Bone marrow (tissue), 2 donors: ENCODE results near the gene FAR1.
"Not testable (repeated sequence)": the region's sequence is repeated elsewhere in the genome, so short reads cannot be mapped to it uniquely, and the experiment has no call there.

Experiments
- DNase-seq, 2 donors: peaks; one replicate each; lab custom pipeline; 2025; lab: John Stamatoyannopoulos, UW

FAR1 gene

GRCh38 chr11:13705710-13706109 is 37.2 kb downstream of the FAR1 start:
- DNase-seq, result no peak

- DNase-seq, result no peak
Measured at GRCh38 chr11:13713982-13714381, 45.5 kb downstream of the FAR1 start.

DNA sequence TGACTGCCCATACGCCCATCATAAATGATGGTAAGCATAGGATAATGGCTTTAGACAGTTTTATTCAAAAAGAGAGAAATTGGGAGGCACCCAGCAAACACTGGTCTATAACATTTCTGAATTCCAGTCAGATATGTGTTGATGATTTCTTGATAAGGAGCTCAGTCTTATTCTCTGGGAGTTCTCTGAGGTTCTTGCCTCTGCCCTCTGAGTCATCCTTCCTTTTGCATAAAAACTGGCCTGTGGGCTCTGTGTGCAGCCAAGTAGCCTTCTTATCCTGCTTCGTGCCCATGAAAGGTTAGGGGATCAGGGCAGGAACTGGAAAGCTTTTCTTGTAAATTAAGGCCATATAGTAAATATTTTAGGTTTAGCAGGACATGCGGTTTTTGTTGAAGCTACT is 48.9 kb downstream of the FAR1 start:
- no peak for DNase-seq

DNA sequence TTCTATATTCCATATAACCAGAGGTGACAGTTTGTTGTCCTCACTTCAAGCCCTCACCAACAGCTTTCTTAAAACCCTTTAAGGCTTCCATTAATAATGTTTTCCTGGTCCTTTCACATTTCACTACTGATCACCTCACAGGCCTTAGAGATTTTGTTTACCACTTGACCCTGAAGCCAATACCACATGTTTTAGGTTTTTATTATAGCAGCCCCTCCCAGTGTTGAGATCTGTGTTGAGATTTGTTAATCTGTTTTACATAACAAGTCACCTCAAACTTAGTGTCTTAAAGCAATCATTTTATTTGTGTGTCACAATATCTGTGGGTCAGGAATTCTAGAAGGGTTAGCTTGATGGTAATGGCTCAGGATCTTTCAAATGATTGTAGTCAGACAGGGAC is 49.9 kb downstream of the FAR1 start:
- DNase-seq, result no peak

DNA sequence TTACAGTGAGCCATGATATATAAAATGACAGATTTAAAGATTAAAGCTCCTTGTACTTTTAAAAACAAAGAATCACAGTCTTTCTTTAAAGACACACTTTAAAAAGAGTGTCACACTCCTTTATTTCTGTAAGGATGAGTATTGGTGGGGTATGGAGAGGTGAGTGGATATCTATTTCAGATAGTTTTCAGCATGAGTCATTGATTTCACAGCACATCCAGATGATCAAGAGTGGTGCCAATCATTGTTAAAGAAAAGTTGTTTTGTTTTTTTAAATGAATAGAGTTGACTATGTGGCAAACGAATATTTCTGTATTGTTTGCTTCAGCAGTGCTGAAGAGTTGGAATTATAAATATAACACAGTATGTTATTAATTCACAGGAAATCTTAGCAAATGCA is 52.5 kb downstream of the FAR1 start:
- DNase-seq, result no peak

- DNase-seq, result no peak
Measured at GRCh38 chr11:13721760-13722159, 53.3 kb downstream of the FAR1 start.

GRCh38 chr11:13726456-13726855 is 58.0 kb downstream of the FAR1 start:
- DNase-seq, result no peak

DNA sequence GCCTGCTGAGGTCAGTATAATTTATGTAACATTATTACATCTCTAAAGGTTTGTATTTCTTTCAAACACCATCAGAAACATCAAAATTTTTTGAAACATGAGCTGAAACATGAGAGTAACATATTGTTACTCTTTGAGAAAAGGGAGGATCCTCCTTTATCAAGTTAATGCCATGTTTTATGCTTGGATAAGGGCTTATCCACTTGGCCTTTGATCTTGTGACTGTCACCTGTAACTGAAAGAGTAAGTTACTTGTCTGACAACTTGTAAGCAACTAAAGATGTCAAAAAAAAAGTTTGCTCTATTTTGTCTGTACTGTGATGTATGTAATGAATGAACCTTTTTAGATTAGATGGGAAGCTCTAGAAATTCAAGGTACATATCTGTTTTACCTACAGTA is 59.6 kb downstream of the FAR1 start:
- no peak for DNase-seq

DNA sequence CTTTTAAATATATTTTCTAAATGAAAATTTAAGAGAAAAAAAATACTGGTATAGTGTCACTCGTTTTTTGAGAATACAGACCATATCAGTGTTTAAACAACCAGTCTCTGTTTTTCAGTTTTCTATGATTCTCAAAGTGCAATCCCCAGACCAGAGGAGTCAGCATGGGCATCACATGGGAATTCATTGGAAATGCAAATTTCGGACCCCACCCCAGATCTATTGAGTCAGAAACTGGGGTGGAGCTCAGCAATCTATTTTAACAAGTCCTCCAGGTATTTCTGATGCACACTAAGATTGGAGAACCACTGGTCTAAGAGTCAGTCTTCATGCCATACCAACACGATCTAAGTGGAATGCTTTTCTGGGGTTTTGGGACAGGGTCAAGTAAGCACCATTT is 66.1 kb downstream of the FAR1 start:
- no peak for DNase-seq

- peak in 1 of 2 donors; percentile 35 for DNase-seq
Measured at GRCh38 chr11:13745165-13745564, 76.7 kb downstream of the FAR1 start.

GRCh38 chr11:13753316-13753715 is 84.8 kb downstream of the FAR1 start:
- DNase-seq, result not testable (repeated sequence)

DNA sequence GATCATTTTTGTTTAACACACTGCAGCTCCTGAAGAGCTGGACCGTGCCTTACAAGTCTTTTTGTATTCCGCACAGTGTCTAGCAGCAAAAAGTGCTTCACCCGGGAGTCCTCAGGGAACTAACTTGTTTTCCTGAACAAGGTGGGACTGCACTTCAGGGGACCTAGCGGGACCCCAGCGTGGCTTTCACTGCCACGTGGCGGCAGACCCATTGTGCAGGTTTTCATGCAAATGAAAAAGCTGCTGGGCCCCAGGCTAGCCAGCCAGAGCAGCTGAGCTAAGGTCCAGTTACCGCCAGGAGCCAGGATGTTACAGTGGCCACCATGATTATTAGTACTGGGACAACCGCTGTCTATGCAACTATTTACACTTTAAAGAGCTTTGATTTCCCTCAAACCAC is 90.6 kb downstream of the FAR1 start:
- DNase-seq, result no peak

- DNase-seq, result no peak
Measured at GRCh38 chr11:13760115-13760514, 91.6 kb downstream of the FAR1 start.

GRCh38 chr11:13761250-13761649 is 92.8 kb downstream of the FAR1 start:
- no peak for DNase-seq

DNA sequence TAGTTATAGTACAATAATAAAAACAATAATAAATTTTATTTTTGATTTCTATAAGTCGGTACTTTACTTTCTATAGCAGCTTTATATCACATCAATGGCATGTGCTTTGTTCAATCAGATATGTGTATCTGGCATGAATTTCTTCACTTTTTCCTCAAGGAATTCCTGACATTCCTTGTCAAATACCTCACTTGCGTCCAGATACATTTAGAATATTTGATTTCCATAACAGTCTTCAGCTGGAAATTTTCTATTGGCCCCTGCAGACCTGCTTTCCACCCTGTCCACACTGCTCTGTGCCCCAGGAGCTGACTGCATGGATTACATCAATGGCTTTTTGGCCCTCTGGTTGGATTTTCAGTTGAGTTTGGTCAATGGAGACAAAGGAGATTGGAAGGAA is 93.2 kb downstream of the FAR1 start:
- no peak for DNase-seq

- no peak for DNase-seq
Measured at GRCh38 chr11:13762718-13763117, 94.2 kb downstream of the FAR1 start.

- no peak for DNase-seq
Measured at GRCh38 chr11:13763341-13763740, 94.9 kb downstream of the FAR1 start.

GRCh38 chr11:13765886-13766285 is 97.4 kb downstream of the FAR1 start:
- DNase-seq, result no peak

DNA sequence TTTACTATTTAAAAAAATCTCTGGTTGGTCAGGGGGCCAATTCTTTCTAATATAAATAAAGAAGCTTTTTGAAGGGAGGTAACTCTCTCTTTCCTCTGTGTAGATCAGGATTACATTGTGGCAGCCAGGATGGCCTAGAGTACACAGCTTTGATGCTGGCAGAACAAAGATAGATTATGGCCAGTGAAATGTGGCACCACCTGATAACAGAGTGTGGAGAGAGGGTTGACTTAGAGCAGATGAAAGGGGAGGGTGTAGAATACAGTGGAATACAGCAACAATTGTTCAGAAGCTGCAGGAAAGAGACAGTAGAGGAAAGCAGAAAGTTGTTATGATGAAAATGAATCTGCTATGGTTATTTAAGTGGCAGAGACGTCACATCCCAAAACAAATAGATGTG is 99.0 kb downstream of the FAR1 start:
- no peak for DNase-seq

DNA sequence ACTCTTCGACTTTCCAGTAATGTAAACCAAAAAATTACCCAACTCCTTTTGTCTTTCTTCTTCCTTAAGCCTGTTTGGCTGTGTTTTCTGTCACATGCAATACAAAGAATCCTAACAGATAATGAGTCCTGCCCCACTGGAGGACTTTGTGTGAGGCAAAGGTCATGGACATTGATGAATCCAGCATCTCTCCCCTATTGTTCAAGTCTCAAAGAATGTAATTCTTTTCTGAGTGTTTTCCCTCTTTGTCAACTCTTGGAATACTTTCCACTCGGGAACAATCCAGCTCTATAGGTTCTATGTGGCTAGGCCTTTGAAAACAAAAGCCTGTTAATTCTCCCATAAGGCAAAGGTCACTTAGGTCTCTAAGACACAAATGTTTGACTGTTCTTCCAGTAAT is 100.7 kb downstream of the FAR1 start:
- no peak for DNase-seq

GRCh38 chr11:13771151-13771550 is 102.7 kb downstream of the FAR1 start:
- DNase-seq, result no peak

GRCh38 chr11:13772223-13773046 is 104.0 kb downstream of the FAR1 start:
- peak in 1 of 2 donors; percentile 57 for DNase-seq

DNA sequence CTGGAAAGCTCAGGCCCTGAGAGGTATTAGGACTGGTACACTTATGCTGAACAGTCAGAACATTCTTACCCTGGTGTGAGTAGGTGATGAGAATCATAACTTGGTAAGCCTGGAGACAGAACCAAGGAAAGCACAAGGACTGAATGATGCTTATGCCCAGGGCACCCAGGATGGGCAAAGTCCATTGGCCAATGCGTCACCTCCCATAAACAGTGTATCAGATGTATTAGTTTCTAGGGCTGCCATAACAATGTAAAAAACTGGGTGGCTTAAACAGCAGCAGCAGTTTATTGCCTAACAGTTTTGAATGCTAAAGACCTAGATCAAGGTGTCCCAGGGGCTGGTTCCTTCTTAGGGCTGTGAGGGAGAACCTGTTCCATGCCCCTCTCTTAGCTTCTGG is 107.0 kb downstream of the FAR1 start:
- no peak for DNase-seq

DNA sequence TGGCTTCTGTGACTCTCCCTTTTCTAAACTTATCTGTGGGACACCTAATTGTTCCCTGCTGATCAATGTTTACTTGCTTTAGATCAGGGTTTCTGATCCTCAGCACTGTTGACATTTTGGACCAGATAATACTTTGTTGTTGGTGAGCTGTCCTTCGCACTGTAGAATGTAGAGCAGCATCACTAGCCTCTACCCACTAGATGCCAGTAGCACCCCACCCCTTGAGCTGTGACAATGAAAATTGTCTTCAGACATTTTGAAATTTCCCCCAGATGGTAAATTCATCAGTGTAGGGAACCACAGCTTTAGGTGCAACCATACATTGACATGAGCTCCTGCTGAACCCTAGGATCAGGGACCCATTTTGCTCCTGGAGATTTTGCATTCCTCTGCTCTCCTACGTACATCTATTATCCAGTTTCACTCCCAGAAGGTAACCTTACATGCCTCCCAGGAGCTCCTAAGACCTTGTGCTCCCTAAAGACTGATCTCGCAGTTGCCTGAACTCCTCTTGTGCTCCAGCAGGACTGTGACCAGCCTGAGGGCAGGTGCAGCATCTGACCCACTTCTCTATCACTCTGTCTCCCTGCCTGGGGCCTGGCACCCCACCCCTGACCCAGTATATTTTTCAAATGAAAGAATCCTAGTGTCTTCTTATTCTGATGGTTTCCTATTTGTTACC is 107.8 kb downstream of the FAR1 start:
- DNase-seq, result no peak
